Left ventricle myocardium inferior (tissue), 1 donor: Measurements from ENCODE around the gene CSTPP1. TPM values are rescaled to one million over a fixed set of nuclear protein-coding genes. Genes with fewer than 3 reads are reported as not detected.
A peak's percentile ranks its signal among the peaks of the same experiment; 100 is the strongest.

Experiments used
- DNase-seq: peaks from one replicate; pipeline ENCODE4 v3.0.0-alpha.2; 2020
- H3K27ac ChIP-seq: fragments of 200-600 bp; replicated peaks from 2 replicates; pipeline ENCODE4 v1.8.0; 2021
- H3K27me3 ChIP-seq: fragments of 200-600 bp; 2 replicates; pipeline ENCODE4 v1.8.0; 2021; ENCODE audit warnings: low read depth
- H3K36me3 ChIP-seq: fragments of 200-600 bp; 2 replicates; pipeline ENCODE4 v1.8.0; 2021
- H3K4me1 ChIP-seq: fragments of 200-600 bp; 2 replicates; pipeline ENCODE4 v1.8.0; 2021
- H3K4me3 ChIP-seq: fragments of 200-600 bp; 2 replicates; pipeline ENCODE4 v1.8.0; 2021; ENCODE audit warnings: mild to moderate bottlenecking, moderate library complexity
- H3K9me3 ChIP-seq: fragments of 200-600 bp; replicated peaks from 2 replicates; pipeline ENCODE4 v1.8.0; 2021
- intact Hi-C: fragments of 100-400 bp; cut with micrococcal nuclease; formaldehyde crosslinking; loops from one replicate; pipeline ENCODE4 v1.11.0; 2022
- total RNA-seq: library from RNA; stranded (reverse); fragmentation: NEBNext Ultra II Directional; extraction: Animal tissue kit (Norgen Biotek cat#: 25700); gene quantifications from one replicate; pipeline ENCODE4 v1.2.1, GENCODE V29; 2021
- TF ChIP-seq, protein P1 (sequence below): fragments of 200-600 bp; IDR thresholded peaks from 2 replicates; pipeline ENCODE4 v1.8.0; 2021; ENCODE audit warnings: antibody characterized with exemption, mild to moderate bottlenecking, borderline replicate concordance
- donor health status: DM: no; HTN: yes; CAD: no; lungs with severe emphysema.

The CSTPP1 gene
- total RNA-seq, 1 donor from 2014 or later: 12.9 TPM

DNA sequence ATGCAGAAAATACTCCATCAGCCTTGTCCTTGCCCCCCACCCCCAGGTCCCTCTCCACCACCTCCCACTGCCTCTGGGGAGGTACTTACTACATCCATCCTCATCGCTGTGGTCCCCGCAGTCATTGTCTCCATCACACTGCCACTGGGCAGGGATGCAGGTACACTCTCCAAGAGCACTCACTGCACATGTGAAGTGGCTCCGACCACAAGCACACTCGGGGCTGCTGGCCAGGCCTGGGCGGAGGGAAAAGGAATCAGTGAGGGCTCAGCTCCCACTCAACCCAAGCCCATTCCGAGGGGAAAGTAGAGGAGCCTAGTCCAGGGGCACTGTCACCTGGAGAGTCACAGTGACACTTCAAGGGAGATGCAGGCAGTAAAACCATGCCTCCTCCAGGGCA lies 33.9 kb upstream of the CSTPP1 start:
- Histone ChIP-seq H3K4me1 (peaks cover 22% of the 10 kb centered on the region), H3K27ac (no peak overlapping the region), H3K4me3 (no peak overlapping the region), H3K36me3 (peaks cover 14% of the 10 kb centered on the region), H3K27me3 (no peaks in the 10 kb centered on the region), H3K9me3 (no peaks in the 10 kb centered on the region)
- DNase-seq: no peak
- intact Hi-C loops: no loop called here
- TF ChIP-seq, protein P1, sequence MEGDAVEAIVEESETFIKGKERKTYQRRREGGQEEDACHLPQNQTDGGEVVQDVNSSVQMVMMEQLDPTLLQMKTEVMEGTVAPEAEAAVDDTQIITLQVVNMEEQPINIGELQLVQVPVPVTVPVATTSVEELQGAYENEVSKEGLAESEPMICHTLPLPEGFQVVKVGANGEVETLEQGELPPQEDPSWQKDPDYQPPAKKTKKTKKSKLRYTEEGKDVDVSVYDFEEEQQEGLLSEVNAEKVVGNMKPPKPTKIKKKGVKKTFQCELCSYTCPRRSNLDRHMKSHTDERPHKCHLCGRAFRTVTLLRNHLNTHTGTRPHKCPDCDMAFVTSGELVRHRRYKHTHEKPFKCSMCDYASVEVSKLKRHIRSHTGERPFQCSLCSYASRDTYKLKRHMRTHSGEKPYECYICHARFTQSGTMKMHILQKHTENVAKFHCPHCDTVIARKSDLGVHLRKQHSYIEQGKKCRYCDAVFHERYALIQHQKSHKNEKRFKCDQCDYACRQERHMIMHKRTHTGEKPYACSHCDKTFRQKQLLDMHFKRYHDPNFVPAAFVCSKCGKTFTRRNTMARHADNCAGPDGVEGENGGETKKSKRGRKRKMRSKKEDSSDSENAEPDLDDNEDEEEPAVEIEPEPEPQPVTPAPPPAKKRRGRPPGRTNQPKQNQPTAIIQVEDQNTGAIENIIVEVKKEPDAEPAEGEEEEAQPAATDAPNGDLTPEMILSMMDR: no peak

DNA sequence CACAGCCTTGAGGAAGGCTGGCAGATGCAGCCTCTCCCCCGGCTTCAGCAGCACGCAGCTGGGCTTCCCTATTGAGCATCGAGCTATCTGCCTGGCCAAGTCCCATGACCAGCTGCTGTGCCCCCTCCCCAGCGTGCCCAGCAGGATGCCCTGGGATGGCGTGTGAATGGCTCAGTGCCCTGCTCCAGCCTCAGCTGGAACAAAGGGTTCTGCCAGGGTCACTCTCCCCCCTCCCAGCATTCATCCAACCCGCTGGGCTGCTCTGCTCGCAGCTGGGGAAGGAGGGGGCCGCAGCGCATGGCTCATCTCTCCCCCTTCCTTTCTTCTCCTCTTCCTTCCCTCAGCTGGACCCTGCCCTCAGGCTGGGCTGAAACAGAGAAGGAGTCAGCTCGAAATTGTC lies 32.7 kb upstream of the CSTPP1 start:
- Histone ChIP-seq H3K36me3 (peaks cover 11% of the 10 kb centered on the region), H3K9me3 (no peaks in the 10 kb centered on the region)
- TF ChIP-seq, protein P1: no peak

DNA sequence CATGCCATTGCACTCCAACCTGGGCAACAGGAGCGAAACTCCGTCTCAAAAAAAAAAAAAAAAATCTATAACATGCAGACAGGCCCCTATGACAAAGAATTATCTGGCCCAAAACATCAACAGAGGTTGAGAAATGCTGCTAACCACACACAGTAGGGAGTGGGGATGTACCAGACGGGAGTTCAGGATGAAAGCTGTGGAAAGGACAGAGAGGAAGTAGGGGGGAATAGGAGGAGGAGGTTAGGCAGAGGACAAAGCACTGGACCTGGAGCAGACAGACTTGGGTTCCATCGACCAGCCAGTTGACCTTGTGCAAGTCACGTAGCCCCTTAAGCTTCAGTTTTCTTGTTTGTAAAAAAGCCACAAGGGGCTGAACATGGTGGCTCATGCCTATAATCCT lies 30.8 kb upstream of the CSTPP1 start:
- Histone ChIP-seq H3K9me3 (no peaks in the 10 kb centered on the region), H3K4me3 (no peak overlapping the region), H3K27ac (no peak overlapping the region), H3K4me1 (peaks cover 22% of the 10 kb centered on the region), H3K27me3 (no peaks in the 10 kb centered on the region), H3K36me3 (no peaks in the 10 kb centered on the region)
- no peak for DNase-seq
- intact Hi-C loops: no loop called here
- TF ChIP-seq, protein P1: no peak

More for the DNA sequence above, 32.7 kb upstream of the CSTPP1 start:
- Histone ChIP-seq H3K27me3 (no peaks in the 10 kb centered on the region), H3K27ac (peak overlapping the region; percentile 80), H3K4me3 (no peak overlapping the region), H3K4me1 (peaks cover 22% of the 10 kb centered on the region)
- intact Hi-C loops: no loop called here
- DNase-seq: peak; percentile 76

DNA sequence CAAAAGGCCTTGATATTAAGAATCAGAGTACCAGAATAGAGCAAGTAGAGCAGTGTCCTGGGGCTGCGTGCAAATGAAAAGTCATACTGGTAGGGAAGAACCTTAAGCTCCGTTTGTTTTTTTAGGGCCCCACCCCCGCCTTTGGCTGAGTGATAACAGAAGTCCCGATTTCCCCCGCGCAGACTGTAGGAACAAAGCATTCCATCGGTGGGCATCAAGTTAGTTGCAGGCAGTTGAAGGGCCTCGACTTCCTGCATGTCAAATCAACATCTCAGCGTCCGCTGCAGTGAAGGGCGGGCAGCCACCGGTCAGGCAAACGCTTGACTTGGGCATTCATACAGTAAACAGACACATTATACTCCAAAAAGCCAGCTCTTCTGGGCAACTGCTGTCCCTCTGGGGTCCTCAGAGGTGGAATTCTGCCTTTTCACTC lies 29.9 kb upstream of the CSTPP1 start:
- DNase-seq: no peak
- Histone ChIP-seq H3K4me3 (no peak overlapping the region), H3K36me3 (no peaks in the 10 kb centered on the region), H3K27me3 (no peaks in the 10 kb centered on the region), H3K27ac (peak overlapping the region; percentile 11), H3K4me1 (peaks cover 22% of the 10 kb centered on the region), H3K9me3 (no peaks in the 10 kb centered on the region)
- TF ChIP-seq, protein P1: no peak
- intact Hi-C loops: no loop called here

DNA sequence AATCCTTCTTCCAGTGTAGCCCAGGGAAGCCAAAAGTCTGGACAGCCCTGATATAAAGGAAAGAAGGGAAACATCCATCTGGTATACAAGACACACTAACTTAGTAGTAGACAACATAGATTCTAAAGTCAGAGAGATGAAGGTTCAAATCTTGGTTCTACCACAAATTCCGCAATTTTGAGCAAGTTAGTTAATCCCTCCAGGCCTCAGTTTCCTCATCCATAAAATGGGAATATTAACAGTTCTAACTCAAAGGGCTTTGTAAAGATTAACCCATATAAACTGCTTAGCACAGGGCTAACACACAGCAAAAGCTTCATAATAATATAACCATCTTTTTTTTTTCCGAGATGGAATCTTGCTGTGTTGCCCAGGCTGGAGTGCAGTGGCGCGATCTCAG lies 29.0 kb upstream of the CSTPP1 start:
- no peaks in the 10 kb centered on the region for H3K27me3 ChIP-seq
- intact Hi-C loops: no loop called here
- no peak overlapping the region for H3K27ac ChIP-seq
- no peaks in the 10 kb centered on the region for H3K9me3 ChIP-seq
- no peak overlapping the region for H3K4me3 ChIP-seq
- H3K36me3 ChIP-seq: no peaks in the 10 kb centered on the region
- peaks cover 26% of the 10 kb centered on the region for H3K4me1 ChIP-seq
- DNase-seq: no peak
- TF ChIP-seq, protein P1: no peak
